DOHH2 (cell line): ENCODE measurements around the gene OXSM.

Experiments
- H3F3A ChIP-seq: fragments of 200-600 bp; sonication (generic), shearing (Covaris generic); 2 replicates; pipeline ENCODE4 v1.6.0; 2016; ENCODE audit warnings: antibody characterized with exemption, mild to moderate bottlenecking; ENCODE audit not compliant: control insufficient read depth, insufficient read depth
- H3K27ac ChIP-seq: fragments of 200-600 bp; sonication (generic); 2 replicates; pipeline ENCODE4 v1.5.1; 2014; ENCODE audit warnings: low read depth, mild to moderate bottlenecking, low read length, moderate library complexity
- H3K27me3 ChIP-seq: fragments of 200-600 bp; sonication (generic); 2 replicates; pipeline ENCODE4 v1.6.1; 2014; ENCODE audit warnings: mild to moderate bottlenecking, low read length, mixed read lengths; ENCODE audit not compliant: control insufficient read depth
- H3K36me3 ChIP-seq: fragments of 200-600 bp; sonication (generic); 2 replicates; pipeline ENCODE4 v1.6.1; 2014; ENCODE audit warnings: mild to moderate bottlenecking, low read length, moderate library complexity, mixed read lengths; ENCODE audit not compliant: control insufficient read depth
- H3K4me1 ChIP-seq: fragments of 200-600 bp; sonication (generic); 2 replicates; pipeline ENCODE4 v1.6.1; 2014; ENCODE audit warnings: mild to moderate bottlenecking, low read length, mixed read lengths; ENCODE audit not compliant: control insufficient read depth
- H3K4me2 ChIP-seq: fragments of 200-600 bp; sonication (generic); 2 replicates; pipeline ENCODE4 v1.6.0; 2014; ENCODE audit warnings: mild to moderate bottlenecking, low read length, moderate library complexity
- H3K4me3 ChIP-seq: fragments of 200-600 bp; sonication (generic); 2 replicates; pipeline ENCODE4 v1.5.1; 2014; ENCODE audit warnings: mild to moderate bottlenecking, low read length, mixed read lengths
- H3K79me2 ChIP-seq: fragments of 200-600 bp; sonication (generic); 2 replicates; pipeline ENCODE4 v1.6.1; 2014; ENCODE audit warnings: mild to moderate bottlenecking, low read length, mixed read lengths; ENCODE audit not compliant: control insufficient read depth
- H3K9me2 ChIP-seq: fragments of 200-600 bp; sonication (generic); replicated peaks from 2 replicates; pipeline ENCODE4 v1.6.1; 2014; ENCODE audit warnings: mild to moderate bottlenecking, low read length, mixed read lengths; ENCODE audit not compliant: control insufficient read depth
- H3K9me3 ChIP-seq: fragments of 200-600 bp; sonication (generic); 2 replicates; pipeline ENCODE4 v1.6.1; 2014; ENCODE audit warnings: antibody characterized with exemption, low read length, mixed read lengths; ENCODE audit not compliant: control insufficient read depth, insufficient read depth
- H4K20me1 ChIP-seq: fragments of 200-600 bp; sonication (generic); 2 replicates; pipeline ENCODE4 v1.6.0; 2014; ENCODE audit warnings: low read depth, mild to moderate bottlenecking, antibody characterized with exemption, low read length, moderate library complexity; ENCODE audit not compliant: control insufficient read depth, insufficient read depth
- CTCF ChIP-seq: fragments of 200-600 bp; sonication (generic); IDR thresholded peaks from one replicate; pipeline ENCODE4 v1.5.1; 2014; ENCODE audit warnings: antibody characterized with exemption, mild to moderate bottlenecking, low read depth, low read length; ENCODE audit not compliant: poor library complexity, severe bottlenecking
- EZH2phosphoT487 ChIP-seq: fragments of 200-600 bp; sonication (generic); IDR thresholded peaks from 2 replicates; pipeline ENCODE4 v1.6.1; 2017; ENCODE audit warnings: borderline replicate concordance, mild to moderate bottlenecking, antibody characterized with exemption, low read length, moderate library complexity, mixed read lengths

Gene OXSM

GRCh38 chr3:25768851-25769250 is 21.0 kb upstream of the OXSM start:
- H3F3A ChIP-seq, result 0 out of 2 replicates have a peak, but pooled peaks cover 3% of the 10 kb centered on the region
- no peaks in the 10 kb centered on the region for H3K9me2 ChIP-seq
- H3K4me2 ChIP-seq, result no peak overlapping the region; the same call in 1 of the 2 replicates
- no peaks in the 10 kb centered on the region for H3K27me3 ChIP-seq
- H3K27ac ChIP-seq, result no peak overlapping the region
- peaks cover 26% of the 10 kb centered on the region for H3K4me1 ChIP-seq
- H3K9me3 ChIP-seq, result peaks cover 22% of the 10 kb centered on the region; the same call in 1 of the 2 replicates
- TF ChIP-seq EZH2phosphoT487 (no peak), CTCF (no peak)
- no peak overlapping the region for H3K4me3 ChIP-seq
- peaks cover 74% of the 10 kb centered on the region for H3K79me2 ChIP-seq
- H3K36me3 ChIP-seq, result peaks cover 78% of the 10 kb centered on the region
- H4K20me1 ChIP-seq, result no peaks in the 10 kb centered on the region

GRCh38 chr3:25775936-25776335 is 14.0 kb upstream of the OXSM start:
- no peaks in the 10 kb centered on the region for H3K27me3 ChIP-seq
- peaks cover 69% of the 10 kb centered on the region for H3K79me2 ChIP-seq
- H3K9me3 ChIP-seq, result peaks cover 31% of the 10 kb centered on the region; the same call in 1 of the 2 replicates
- no peak overlapping the region for H3K4me2 ChIP-seq
- no peak overlapping the region for H3K27ac ChIP-seq
- TF ChIP-seq CTCF, result no peak
- H3K4me3 ChIP-seq, result no peak overlapping the region
- 0 out of 2 replicates have a peak, but pooled peaks cover 3% of the 10 kb centered on the region for H3F3A ChIP-seq
- H3K36me3 ChIP-seq, result peaks cover 98% of the 10 kb centered on the region
- peaks cover 11% of the 10 kb centered on the region for H3K4me1 ChIP-seq
- H4K20me1 ChIP-seq, result 0 out of 2 replicates have a peak, but pooled peaks cover 3% of the 10 kb centered on the region
- H3K9me2 ChIP-seq, result no peaks in the 10 kb centered on the region

GRCh38 chr3:25780618-25781017 is 9.3 kb upstream of the OXSM start:
- TF ChIP-seq CTCF (no peak), EZH2phosphoT487 (no peak)
- Histone ChIP-seq H3K9me3 (no peaks in the 10 kb centered on the region), H3K9me2 (no peaks in the 10 kb centered on the region), H3K4me3 (peak overlapping the region; percentile 78), H3K4me1 (peaks cover 34% of the 10 kb centered on the region), H3K27ac (peak overlapping the region; percentile 84; the same call in 1 of the 2 replicates), H4K20me1 (peaks cover 7% of the 10 kb centered on the region; the same call in 1 of the 2 replicates), H3F3A (0 out of 2 replicates have a peak, but pooled peaks cover 4% of the 10 kb centered on the region), H3K36me3 (peaks cover 58% of the 10 kb centered on the region), H3K27me3 (no peaks in the 10 kb centered on the region), H3K79me2 (peaks cover 68% of the 10 kb centered on the region), H3K4me2 (peak overlapping the region; percentile 86)
